Retinal pigment epithelial cell (primary cell): ENCODE results near the gene LRIG1.

Experiments used
- DNase-seq: peaks from one replicate; pipeline ENCODE4 v3.0.0-alpha.2; 2010; ENCODE audit warnings: low read depth
- H3K4me3 ChIP-seq: 2 replicates; pipeline ENCODE4 v1.5.1; 2011; ENCODE audit warnings: mild to moderate bottlenecking, low read length, control low read depth, moderate library complexity
- TF ChIP-seq, protein P1 (sequence below): conservative IDR thresholded peaks from 2 replicates; pipeline ENCODE4 v1.5.1; 2011; ENCODE audit warnings: low read depth, low read length, control low read depth, inconsistent platforms

Gene LRIG1

DNA sequence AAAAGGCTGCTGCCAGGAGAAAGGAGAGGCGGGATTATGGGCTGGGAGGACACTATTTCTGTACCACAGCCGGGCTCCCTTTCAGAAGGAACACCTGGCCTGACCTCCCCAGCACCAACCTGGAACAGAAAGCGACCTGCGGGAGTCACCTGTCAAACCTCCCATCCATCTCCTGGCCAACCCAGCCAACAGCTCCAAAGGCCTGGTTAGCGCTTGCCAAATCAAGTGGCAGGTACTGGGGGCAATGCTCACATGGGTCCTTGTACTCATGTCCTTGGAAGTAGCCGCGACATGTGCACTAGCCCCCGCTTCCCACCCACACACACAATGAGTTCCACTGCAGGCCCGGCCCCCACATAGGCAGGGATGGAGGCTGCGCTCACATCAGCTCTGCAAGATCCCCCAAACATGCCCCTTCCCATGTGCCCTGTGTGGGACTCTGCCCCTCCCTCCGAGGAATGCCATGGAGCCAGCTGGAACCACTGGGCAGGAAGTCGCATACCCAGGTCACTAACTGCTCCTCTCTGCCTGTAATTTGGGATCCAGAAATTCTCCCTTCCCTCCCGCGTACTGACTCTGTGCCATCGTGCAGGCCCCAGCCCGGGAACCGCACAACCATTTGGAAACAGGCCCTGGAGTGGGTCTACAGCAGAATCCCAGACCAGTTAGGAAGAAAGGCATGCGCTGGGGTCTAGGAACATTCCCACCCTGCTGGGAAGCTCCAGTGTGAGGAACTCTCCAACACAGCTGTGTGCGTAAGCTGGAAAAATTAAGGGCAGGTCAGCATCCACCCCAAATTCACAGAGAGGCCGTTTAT is 98.9 kb downstream of the LRIG1 start:
- TF ChIP-seq, protein P1, sequence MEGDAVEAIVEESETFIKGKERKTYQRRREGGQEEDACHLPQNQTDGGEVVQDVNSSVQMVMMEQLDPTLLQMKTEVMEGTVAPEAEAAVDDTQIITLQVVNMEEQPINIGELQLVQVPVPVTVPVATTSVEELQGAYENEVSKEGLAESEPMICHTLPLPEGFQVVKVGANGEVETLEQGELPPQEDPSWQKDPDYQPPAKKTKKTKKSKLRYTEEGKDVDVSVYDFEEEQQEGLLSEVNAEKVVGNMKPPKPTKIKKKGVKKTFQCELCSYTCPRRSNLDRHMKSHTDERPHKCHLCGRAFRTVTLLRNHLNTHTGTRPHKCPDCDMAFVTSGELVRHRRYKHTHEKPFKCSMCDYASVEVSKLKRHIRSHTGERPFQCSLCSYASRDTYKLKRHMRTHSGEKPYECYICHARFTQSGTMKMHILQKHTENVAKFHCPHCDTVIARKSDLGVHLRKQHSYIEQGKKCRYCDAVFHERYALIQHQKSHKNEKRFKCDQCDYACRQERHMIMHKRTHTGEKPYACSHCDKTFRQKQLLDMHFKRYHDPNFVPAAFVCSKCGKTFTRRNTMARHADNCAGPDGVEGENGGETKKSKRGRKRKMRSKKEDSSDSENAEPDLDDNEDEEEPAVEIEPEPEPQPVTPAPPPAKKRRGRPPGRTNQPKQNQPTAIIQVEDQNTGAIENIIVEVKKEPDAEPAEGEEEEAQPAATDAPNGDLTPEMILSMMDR: no peak
- no peak for DNase-seq
- H3K4me3 ChIP-seq: no peak overlapping the region

DNA sequence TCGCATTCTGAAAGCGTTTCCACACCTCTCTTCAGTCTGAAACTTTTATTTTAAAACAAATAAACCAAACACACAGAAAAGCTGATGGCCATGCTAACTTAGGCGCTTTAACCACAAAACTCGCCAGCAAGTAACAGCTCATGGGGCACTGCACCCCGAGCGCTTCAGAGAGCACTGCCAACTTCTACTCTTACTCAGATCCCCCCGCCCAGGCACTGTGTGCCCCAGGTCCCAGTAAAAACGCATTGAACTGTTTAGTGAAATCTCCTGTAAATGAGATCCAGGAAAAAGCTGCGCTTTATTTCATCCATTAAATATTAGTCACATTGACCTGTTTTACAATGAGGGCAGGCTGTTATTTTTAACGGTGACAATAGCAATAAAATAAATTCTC is 99.7 kb downstream of the LRIG1 start:
- no peak overlapping the region for H3K4me3 ChIP-seq
- TF ChIP-seq, protein P1: no peak
- DNase-seq: no peak

DNA sequence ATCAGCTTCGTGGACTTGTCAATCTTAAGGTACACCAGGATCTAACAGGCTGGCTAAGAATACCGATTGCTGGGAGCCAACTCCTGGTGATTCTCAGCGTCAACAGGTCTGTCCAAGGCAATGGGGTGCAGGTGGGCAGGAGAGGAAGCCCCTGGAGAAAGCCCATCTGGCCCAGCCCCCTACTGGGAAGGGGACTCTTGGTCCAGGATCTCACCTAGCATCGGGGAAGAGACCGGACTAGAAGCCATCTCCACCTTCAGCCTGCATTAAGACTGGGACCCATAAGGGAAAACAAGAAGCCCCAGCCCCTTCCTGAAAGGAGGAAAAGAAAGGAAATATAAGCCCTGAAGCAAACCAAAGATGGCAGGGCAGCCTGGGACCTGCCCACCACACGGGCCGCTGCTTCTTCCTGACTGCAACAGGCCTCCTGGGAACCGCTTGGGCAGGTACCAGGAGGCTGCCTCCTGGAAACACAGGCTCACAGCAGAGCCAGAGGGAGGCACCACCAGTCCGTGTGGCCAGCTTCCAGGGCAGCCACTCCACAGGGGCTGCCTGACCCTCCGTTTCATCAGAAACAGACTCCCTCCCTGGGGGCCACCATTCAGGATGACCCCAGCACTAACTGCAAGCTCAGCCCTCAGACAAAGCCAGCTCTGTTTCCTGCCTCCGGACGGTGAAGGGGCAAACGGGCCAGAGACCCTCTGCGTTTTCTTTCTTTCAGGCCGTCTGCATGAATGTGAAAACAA is 100.2 kb downstream of the LRIG1 start:
- H3K4me3 ChIP-seq: no peak overlapping the region
- TF ChIP-seq, protein P1: peak; percentile 22
- no peak for DNase-seq

DNA sequence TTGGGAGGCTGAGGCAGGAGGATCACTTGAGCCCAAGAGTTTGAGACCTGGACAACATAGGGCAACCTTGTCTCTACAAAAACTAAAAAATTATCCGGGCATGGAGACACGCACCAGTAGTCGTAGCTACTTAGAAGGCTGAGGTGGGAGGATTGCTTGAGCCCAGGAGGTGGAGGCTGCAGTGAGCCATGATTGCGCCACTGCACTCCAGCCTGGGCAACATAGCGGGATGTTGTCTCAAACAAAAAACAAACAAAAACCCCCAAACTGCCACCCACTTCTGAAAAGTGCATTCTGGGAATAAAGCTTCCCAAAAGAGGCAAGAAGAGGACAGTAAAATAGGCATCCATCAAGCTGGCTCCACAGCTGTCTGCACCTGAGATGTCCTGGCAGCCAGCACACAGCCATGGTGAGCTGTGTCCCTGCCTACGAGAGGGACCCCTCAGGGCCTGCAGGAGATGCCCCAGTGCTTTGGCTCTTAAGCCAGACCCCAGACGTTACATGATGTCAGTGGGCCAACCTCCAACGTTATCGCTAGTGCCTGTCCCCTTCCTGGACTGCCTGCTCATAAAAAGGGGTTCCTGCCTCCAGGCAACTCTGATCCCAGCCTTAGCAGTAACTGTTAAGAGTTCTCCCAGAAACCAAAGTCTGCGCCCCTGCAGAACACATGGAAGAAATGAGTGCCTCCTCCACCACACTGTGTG is 101.1 kb downstream of the LRIG1 start:
- TF ChIP-seq, protein P1: no peak
- H3K4me3 ChIP-seq: no peak overlapping the region
- DNase-seq: no peak

DNA sequence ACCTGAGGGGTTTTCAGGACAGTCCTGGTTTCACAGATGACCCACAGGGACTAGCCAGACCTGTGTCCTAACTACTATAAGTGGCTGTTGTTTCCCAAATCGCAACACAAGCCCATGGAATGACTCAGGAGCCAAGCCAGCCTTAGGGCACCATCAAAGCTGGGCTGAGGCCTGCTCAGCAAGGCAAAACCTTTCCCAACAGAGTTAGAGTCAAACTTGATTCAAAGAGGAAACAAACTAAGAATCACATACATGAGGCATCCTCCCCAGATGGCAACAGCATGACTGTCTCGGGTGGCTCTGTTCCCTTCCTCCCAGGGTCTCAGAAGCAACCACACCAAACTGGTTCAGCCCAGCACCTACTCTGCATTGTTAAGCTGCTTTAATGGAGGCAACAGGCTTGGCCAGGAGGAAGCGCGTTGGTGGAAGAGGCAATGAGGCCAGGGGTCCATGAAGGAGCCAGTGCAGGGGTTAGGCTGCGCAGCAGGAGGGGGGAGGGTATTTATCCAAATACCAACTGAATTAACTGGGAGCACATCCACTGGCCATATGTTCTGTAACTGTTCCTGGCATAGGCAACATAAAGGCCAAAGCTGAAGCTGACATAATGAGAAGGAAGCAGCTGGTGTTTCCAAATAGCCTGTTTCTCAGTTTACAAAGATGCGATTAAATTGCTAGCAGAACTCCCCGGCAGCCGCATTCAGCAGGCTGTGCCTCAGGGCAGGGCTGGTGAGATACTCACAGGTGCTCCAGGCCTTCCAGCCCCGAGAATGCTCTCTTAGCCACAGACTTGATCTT is 102.4 kb downstream of the LRIG1 start:
- TF ChIP-seq, protein P1: no peak
- no peak overlapping the region for H3K4me3 ChIP-seq
- no peak for DNase-seq

DNA sequence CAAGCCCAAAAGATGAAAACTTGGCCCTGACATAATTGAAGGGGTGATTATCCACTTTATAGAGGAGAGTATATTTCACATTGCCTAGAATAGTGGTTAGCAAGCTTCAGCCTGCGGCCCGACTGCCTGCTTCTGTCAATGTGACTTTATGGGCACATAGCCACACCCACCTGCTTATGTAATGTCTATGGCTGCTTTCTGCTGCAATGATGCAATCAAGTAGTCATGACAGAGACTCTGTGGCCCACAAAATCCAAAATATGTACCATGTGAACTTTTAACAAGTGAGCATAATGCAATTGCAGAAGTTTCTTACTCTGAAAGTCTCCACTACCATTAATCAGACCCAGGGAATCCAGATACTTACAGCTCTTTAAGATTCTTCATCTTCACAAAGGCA is 103.1 kb downstream of the LRIG1 start:
- DNase-seq: no peak
- TF ChIP-seq, protein P1: no peak
- H3K4me3 ChIP-seq: no peak overlapping the region
